A549 (cell line): ENCODE results near the gene CENPX. TPM values are rescaled to one million over a fixed set of nuclear protein-coding genes. Genes with fewer than 3 reads are reported as not detected.

Source experiments
- ATAC-seq, 2 experiments: fragments of 200-7000 bp in 1 of 2; fragments of >200 bp in 1 of 2; cut with Nextera tagmentation in 1 of 2; cut with Tn5 transposase in 1 of 2; 3 replicates each; pipeline versions ENCODE4 v1.8.0 to v1.9.1; 2018 to 2020; ENCODE audit warnings: mild to moderate bottlenecking in 1 of 2, moderate library complexity in 1 of 2
- CTCF ChIA-PET: fragments of 300-600 bp; sonication (Branson Sonifier 250); formaldehyde crosslinking; extraction: SDS; loops from one replicate; lab custom pipeline; 2021; ENCODE audit warnings: antibody characterized with exemption, inconsistent platforms; lab: Yijun Ruan, JAX
- POLR2A ChIA-PET: fragments of 350-600 bp; formaldehyde crosslinking; extraction: SDS; loops from one replicate; lab custom pipeline; 2021; ENCODE audit warnings: antibody characterized with exemption, inconsistent platforms; lab: Yijun Ruan, JAX
- DNase-seq, 2 experiments: peaks; one replicate each; pipeline versions ENCODE4 v3.0.0 to v3.0.0-alpha.2; 2011 to 2016; ENCODE audit warnings: low read depth in 1 of 2, low spot score in 1 of 2
- FAIRE-seq: peaks from 2 replicates; lab custom pipeline; 2011; peaks lifted over from hg19 to GRCh38; lab: Jason Lieb, UNC
- H3K27ac ChIP-seq, 2 experiments: fragments of >200 bp; sonication (Bioruptor Twin); formaldehyde crosslinking; 3 replicates each; pipeline ENCODE4 v1.5.1; 2016 to 2017
- H3K4me1 ChIP-seq: fragments of >200 bp; sonication (Bioruptor Twin); formaldehyde crosslinking; 3 replicates; pipeline ENCODE4 v1.6.1; 2016
- H3K4me2 ChIP-seq: fragments of >200 bp; sonication (Bioruptor Twin); formaldehyde crosslinking; 3 replicates; pipeline ENCODE4 v1.6.1; 2016
- H3K4me3 ChIP-seq: fragments of >200 bp; sonication (Bioruptor Twin); formaldehyde crosslinking; 3 replicates; pipeline ENCODE4 v1.5.1; 2016
- H3K9me3 ChIP-seq: fragments of >200 bp; sonication (Bioruptor Twin); formaldehyde crosslinking; 3 replicates; pipeline ENCODE4 v1.6.1; 2016
- ATOH8 ChIP-seq: fragments of 250-450 bp; sonication (Bioruptor Pico); IDR thresholded peaks from 2 replicates; pipeline ENCODE4 v1.5.0; 2020; ENCODE audit warnings: low read depth, mild to moderate bottlenecking, moderate library complexity
- BHLHE40 ChIP-seq: IDR thresholded peaks from 2 replicates; pipeline ENCODE4 v1.6.1; 2012; ENCODE audit warnings: low read depth, low read length, inconsistent platforms
- CTCF ChIP-seq: fragments of >200 bp; sonication (Bioruptor Twin); formaldehyde crosslinking; IDR thresholded peaks from 3 replicates; pipeline ENCODE4 v1.5.1; 2016
- ELK1 ChIP-seq: fragments of 150-350 bp; IDR thresholded peaks from 2 replicates; pipeline ENCODE4 v1.6.1; 2014; ENCODE audit warnings: low read depth, mild to moderate bottlenecking, low read length
- HMGXB4 ChIP-seq: fragments of 250-450 bp; sonication (Bioruptor Pico); IDR thresholded peaks from 2 replicates; pipeline ENCODE4 v1.5.0; 2021; ENCODE audit warnings: mild to moderate bottlenecking, moderate library complexity, borderline replicate concordance
- JUN ChIP-seq, 2 experiments: fragments of >200 bp; sonication (Bioruptor Twin); formaldehyde crosslinking; IDR thresholded peaks; 2 replicates in 1 of 2; 3 replicates in 1 of 2; pipeline ENCODE4 v1.6.1; 2016 to 2017
- KDM5A ChIP-seq: fragments of 200-600 bp; sonication (generic); IDR thresholded peaks from 2 replicates; pipeline ENCODE4 v1.6.1; 2016; ENCODE audit warnings: antibody characterized with exemption, mild to moderate bottlenecking
- MYC ChIP-seq: IDR thresholded peaks from 2 replicates; pipeline ENCODE4 v1.6.1; 2012; ENCODE audit warnings: mild to moderate bottlenecking, inconsistent platforms, low read length, improper control_type of control experiment, borderline replicate concordance
- RARB ChIP-seq: fragments of 250-450 bp; sonication (Bioruptor Pico); IDR thresholded peaks from 2 replicates; pipeline ENCODE4 v1.8.0; 2021; ENCODE audit warnings: mild to moderate bottlenecking, moderate library complexity
- RCOR1 ChIP-seq: fragments of 150-350 bp; IDR thresholded peaks from 2 replicates; pipeline ENCODE4 v1.6.1; 2014; ENCODE audit warnings: antibody characterized with exemption, low read length, low read depth
- RFX5 ChIP-seq: fragments of 450-650 bp; IDR thresholded peaks from 2 replicates; pipeline ENCODE4 v1.7.1; 2014; ENCODE audit warnings: antibody characterized with exemption, mild to moderate bottlenecking, moderate library complexity
- SMC3 ChIP-seq: fragments of >200 bp; sonication (Bioruptor Twin); formaldehyde crosslinking; IDR thresholded peaks from 3 replicates; pipeline ENCODE4 v1.6.1; 2018; ENCODE audit warnings: inconsistent platforms
- WGBS: methylation state at CpG from one replicate; pipeline ENCODE4 v1.1.6; 2017; ENCODE audit errors: missing lambda C conversion rate; 5-methylcytosine and 5-hydroxymethylcytosine counted together
- polyA plus RNA-seq, 4 experiments: library from polyadenylated mRNA; depleted of rRNA in 3 of 4; stranded (reverse); fragments of >200 nt; fragmentation: RNase III in 1 of 4; extraction: RNeasy Plus Mini Kit Qiagen cat#74134 plus additional on column Dnase treatment in 1 of 4; gene quantifications; 2 replicates in 3 of 4; 3 replicates in 1 of 4; pipeline ENCODE4 v1.2.3, GENCODE V29; 2011 to 2017

The CENPX gene
- polyA plus RNA-seq, 2 of the 4 experiments (the other 2 are of a cell fraction) = 80.5 to 222 TPM

DNA sequence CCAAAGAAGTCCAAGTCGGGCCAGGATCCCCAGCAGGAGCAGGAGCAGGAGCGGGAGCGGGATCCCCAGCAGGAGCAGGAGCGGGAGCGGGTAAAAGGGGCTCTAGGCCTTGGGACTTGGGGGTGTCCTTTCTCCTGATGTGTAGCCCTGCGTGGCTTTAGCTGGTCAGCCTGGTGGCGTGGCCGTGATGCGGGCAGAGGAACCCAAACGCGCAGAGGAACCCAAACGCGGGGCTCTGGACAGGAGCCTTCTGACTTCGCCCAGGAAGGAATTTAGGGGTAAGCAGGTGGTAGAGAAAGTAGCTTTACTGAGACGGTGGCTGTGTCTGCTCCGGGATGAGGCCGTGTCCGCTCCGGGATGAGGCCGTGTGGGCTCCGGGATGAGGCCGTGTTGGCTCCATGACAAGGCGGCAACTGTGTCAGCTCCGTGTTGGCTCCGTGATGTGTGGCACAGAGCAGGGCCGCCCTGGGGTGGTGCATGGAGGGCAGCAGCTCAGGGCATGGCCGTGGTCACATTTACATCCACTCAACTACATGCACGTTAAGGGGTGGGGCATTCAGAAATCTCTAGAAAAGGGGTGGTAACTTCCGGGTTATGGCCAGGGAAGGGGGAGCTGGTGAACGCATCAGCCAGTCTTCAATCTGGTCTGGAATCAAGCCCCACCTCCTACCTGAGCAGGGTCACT, 25.8 kb downstream of the CENPX start:
- Histone ChIP-seq H3K9me3 (no peaks in the 10 kb centered on the region), H3K4me3 (no peak overlapping the region), H3K4me1 (peaks cover 20% of the 10 kb centered on the region), H3K27ac (no peak overlapping the region), H3K4me2 (no peak overlapping the region)
- POLR2A ChIA-PET = interaction anchor here (0.5 to 0.6 kb wide), 2 partner anchors 20 to 22 kb away, joined by 4 to 5 read pairs; no protein-coding TSS in a partner anchor
- ATAC-seq = no peak
- no peak for FAIRE-seq
- WGBS = 96% methylated on average over 26 of the region's 30 CpGs
- TF ChIP-seq CTCF (no peak), RCOR1 (no peak)
- TF ChIP-seq, all 56 proteins: peak for 0
- CTCF ChIA-PET = interaction anchor here (0.6 to 4.5 kb wide), 12 partner anchors 8 to 516 kb away, joined by 3 to 40 read pairs (median 4); partner anchors contain the start of gene NOTUM
- no peak for DNase-seq

DNA sequence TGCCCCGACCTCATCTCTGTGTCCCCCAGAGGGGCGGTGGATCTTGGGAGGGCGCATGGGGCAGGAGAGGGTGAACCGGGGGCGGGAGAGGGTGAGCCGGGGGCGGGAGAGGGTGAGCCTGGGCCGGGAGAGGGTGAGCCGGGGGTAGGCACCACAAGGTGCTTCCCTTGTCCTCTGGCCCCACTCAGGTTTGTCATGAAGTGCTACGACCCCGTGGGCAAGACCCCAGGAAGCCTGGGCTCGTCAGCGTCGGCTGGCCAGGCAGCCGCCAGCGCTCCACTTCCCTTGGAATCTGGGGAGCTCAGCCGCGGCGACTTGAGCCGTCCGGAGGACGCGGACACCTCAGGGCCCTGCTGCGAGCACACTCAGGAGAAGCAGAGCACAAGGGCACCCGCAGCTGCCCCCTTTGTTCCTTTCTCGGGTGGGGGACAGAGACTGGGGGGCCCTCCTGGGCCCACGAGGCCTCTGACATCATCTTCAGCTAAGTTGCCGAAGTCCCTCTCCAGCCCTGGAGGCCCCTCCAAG, 26.4 kb downstream of the CENPX start:
- POLR2A ChIA-PET = no interaction called here
- 89% methylated on average over 26 of the region's 28 CpGs for WGBS
- DNase-seq = no peak
- Histone ChIP-seq H3K4me1 (peaks cover 20% of the 10 kb centered on the region), H3K9me3 (no peaks in the 10 kb centered on the region), H3K4me3 (no peak overlapping the region), H3K27ac (no peak overlapping the region), H3K4me2 (no peak overlapping the region)
- no peak for TF ChIP-seq SMC3
- no peak for TF ChIP-seq ELK1
- TF ChIP-seq JUN (IDR thresholded peaks at IDR 0.05) = no peak
- no peak for TF ChIP-seq RARB (CRISPR knock-in tag)
- TF ChIP-seq MYC = no peak
- no peak for TF ChIP-seq BHLHE40
- TF ChIP-seq RFX5 = no peak
- no peak for TF ChIP-seq ATOH8
- TF ChIP-seq HMGXB4 (CRISPR knock-in tag) = no peak
- TF ChIP-seq KDM5A = no peak
- ATAC-seq = no peak
- FAIRE-seq = no peak
- CTCF ChIA-PET = interaction anchor here (0.8 to 4.5 kb wide), 9 partner anchors 9 to 127 kb away, joined by 3 to 40 read pairs (median 6); partner anchors contain the start of gene NOTUM

- H3K4me1 ChIP-seq = peaks cover 20% of the 10 kb centered on the region
- FAIRE-seq = no peak
- H3K9me3 ChIP-seq = no peaks in the 10 kb centered on the region
- H3K4me3 ChIP-seq = no peak overlapping the region
- WGBS = 91% methylated on average over 27 of the region's 29 CpGs
- ChIA-PET POLR2A (no interaction called here), CTCF (interaction anchor here (0.9 to 4.5 kb wide), 8 partner anchors 9 to 62 kb away, joined by 3 to 40 read pairs (median 6); partner anchors contain the start of gene NOTUM)
- DNase-seq = no peak
- ATAC-seq = no peak
- TF ChIP-seq RFX5 = no peak
- H3K27ac ChIP-seq = no peak overlapping the region
- H3K4me2 ChIP-seq = no peak overlapping the region
Measured at GRCh38 chr17:81995463-81996231, 27.0 kb downstream of the CENPX start.
